H54 (cell line): ENCODE measurements around the gene TENT4A.
A peak's percentile ranks its signal among the peaks of the same experiment; 100 is the strongest.

Experiments used
- DNase-seq: peaks from one replicate; pipeline ENCODE4 v3.0.0; 2011; ENCODE audit warnings: low spot score, mixed read lengths; ENCODE audit not compliant: insufficient read length
- FAIRE-seq: peaks from 3 replicates; lab custom pipeline; 2011; peaks lifted over from hg19 to GRCh38; lab: Jason Lieb, UNC
- POLR2A ChIP-seq: IDR thresholded peaks from 2 replicates; pipeline ENCODE4 v1.6.1; 2011; ENCODE audit warnings: low read depth, mild to moderate bottlenecking, low read length

The TENT4A gene

DNA sequence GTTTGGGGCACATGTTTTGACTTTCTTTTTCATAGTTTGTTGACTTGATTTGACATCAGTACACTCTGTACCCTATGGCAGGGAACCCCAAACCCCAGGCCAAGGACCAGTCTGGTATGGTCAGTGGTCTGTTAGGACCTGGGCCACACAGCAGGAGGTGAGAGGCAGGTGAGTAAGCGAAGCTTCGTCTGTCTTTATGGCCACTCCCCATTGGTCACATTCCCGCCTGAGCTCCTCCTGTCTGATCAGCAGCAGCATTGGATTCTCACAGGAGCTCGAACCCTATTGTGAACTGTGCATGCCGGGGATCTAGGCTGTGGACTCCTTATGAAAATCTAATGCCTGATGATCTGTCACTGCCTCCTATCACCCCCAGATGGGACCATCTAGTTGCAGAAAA is 88.0 kb downstream of the TENT4A start:
- FAIRE-seq = no peak
- TF ChIP-seq POLR2A = no peak
- DNase-seq = no peak

DNA sequence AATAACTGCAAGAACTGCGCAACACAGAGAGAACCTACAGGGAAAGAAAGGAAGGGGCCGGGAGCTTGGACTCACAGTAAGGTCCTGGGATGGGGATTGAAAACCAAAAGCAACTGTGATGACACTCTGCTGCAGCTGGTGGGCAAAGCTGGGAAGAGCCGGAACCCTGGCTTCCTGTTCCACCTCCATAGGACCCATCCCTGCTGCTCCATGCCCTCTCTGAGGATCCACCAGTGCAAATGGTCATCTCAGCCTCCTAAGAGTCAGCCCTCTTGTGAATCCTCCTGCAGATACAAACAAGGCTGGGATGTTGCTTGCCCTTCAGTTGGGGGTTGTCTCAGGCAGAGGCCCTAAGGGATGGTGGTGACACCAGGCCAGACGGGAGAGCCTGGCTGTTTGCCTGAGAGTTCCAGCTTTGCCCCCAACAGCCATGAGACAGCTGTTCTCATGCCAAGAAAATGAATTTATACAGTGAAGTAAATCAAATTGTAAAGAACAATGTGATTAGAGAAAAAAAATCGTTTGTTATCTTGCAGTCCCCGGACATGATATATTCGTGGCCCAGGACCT is 90.8 kb downstream of the TENT4A start:
- DNase-seq (no peak), FAIRE-seq (no peak)

DNA sequence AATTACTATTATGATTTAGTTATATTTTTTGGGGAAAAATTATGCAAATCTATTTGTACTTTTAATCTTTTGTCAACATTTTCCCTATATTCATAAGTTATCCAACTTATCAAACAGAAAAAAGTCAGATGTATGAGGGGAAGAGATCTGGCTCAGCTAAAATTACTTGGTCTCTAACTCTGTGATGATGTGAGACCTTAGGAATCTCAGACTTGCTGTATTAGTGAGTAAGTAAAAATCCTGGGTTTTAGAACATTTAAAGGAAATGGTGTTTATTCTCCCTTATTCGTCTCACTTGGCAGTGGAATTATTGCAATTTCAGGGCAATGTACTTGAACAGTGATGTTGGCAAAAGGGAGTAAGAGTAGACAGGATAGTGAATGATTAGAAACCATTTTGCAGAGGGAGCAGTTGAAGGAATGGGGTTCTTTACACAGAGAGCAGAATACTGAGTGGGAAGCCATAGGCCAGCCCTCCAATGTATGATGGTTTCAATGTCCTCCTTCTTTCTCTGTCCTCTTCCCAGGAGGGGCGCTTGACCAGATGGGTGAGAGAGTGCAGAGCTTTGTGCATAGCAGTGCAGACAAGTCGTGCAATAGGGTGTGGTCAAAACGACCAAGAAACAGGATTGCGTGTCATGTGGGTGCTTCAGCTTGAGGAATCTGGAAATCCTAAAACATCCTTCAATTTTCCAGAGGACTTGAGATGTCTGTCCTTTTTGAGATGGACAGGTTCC is 91.7 kb downstream of the TENT4A start:
- TF ChIP-seq POLR2A = no peak
- FAIRE-seq = peak; percentile 76

More for the DNA sequence above, 90.8 kb downstream of the TENT4A start:
- TF ChIP-seq POLR2A = no peak

DNA sequence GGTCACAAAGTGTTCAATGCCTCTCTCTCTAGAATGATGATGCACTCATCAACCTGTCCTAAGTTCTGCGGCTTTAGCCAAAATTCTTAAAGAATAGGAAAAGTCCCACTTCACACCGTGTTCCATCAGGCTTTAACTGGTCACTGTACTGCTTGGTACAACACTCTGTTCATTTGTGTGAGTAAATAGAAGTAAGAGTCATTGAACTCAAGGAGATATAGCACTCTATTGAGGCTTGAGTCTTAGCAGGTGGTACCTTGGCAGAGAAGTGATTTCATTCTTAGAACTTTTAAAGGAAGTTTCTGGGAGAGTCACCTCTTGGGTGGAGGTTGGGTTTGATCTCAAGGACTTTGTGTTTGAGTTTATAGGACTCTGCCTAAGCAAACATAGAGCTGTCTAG is 92.6 kb downstream of the TENT4A start:
- no peak for DNase-seq
- no peak for TF ChIP-seq POLR2A
- no peak for FAIRE-seq

More for the DNA sequence above, 91.7 kb downstream of the TENT4A start:
- no peak for DNase-seq
